MCF 10A (cell line): Measurements from ENCODE around the gene DIPK1A. TPM values are rescaled to one million over a fixed set of nuclear protein-coding genes. Genes with fewer than 3 reads are reported as not detected.

Source experiments
- BruUV-seq: library from RNA; stranded (reverse); fragments of 400-500 nt; replicated peaks from 2 replicates; lab custom pipeline; 2021; lab: Mats Ljungman, UMichigan
- CTCF ChIA-PET: fragments of 300-600 bp; sonication (Branson Sonifier 250); formaldehyde crosslinking; extraction: SDS; loops from one replicate; lab custom pipeline; 2021; ENCODE audit warnings: antibody characterized with exemption, inconsistent platforms; lab: Yijun Ruan, JAX
- POLR2A ChIA-PET: fragments of 300-600, 350-650 bp; sonication (Branson Sonifier 250); formaldehyde crosslinking; extraction: SDS; loops from one replicate; lab custom pipeline; 2020; ENCODE audit warnings: antibody characterized with exemption, inconsistent platforms; lab: Yijun Ruan, JAX
- DNase-seq: peaks from one replicate; pipeline ENCODE4 v3.0.0-alpha.2; 2018; ENCODE audit not compliant: unreplicated experiment
- H3K27ac Mint-ChIP-seq: one replicate; pipeline ENCODE4 v1.8.0; 2022; ENCODE audit warnings: mild to moderate bottlenecking, low read depth, mixed read lengths; ENCODE audit not compliant: unreplicated experiment
- H3K27me3 Mint-ChIP-seq: one replicate; pipeline ENCODE4 v1.8.0; 2022; ENCODE audit warnings: mixed read lengths; ENCODE audit not compliant: insufficient read depth, unreplicated experiment
- H3K36me3 Mint-ChIP-seq: one replicate; pipeline ENCODE4 v1.8.0; 2022; ENCODE audit warnings: mild to moderate bottlenecking, moderate library complexity, mixed read lengths; ENCODE audit not compliant: insufficient read depth, unreplicated experiment
- H3K4me1 Mint-ChIP-seq: one replicate; pipeline ENCODE4 v1.8.0; 2022; ENCODE audit warnings: mixed read lengths; ENCODE audit not compliant: insufficient read depth, unreplicated experiment
- H3K4me3 Mint-ChIP-seq: one replicate; pipeline ENCODE4 v1.8.0; 2022; ENCODE audit warnings: mild to moderate bottlenecking, moderate library complexity, mixed read lengths; ENCODE audit not compliant: unreplicated experiment
- H3K9me3 Mint-ChIP-seq: one replicate; pipeline ENCODE4 v1.8.0; 2022; ENCODE audit warnings: mixed read lengths; ENCODE audit not compliant: unreplicated experiment
- CTCF ChIP-seq: fragments of 200-600 bp; IDR thresholded peaks from one replicate; pipeline ENCODE4 v1.8.0; 2022; ENCODE audit warnings: antibody characterized with exemption, mild to moderate bottlenecking; ENCODE audit not compliant: unreplicated experiment
- intact Hi-C: fragments of 100-400 bp; cut with micrococcal nuclease; formaldehyde crosslinking; loops from 2 replicates; pipeline ENCODE4 v1.14.1; 2022
- total RNA-seq: library from RNA; stranded (reverse); gene quantifications from 2 replicates; pipeline ENCODE4 v1.2.3, GENCODE V29; 2022

The DIPK1A gene
- total RNA-seq, 1 experiment from 2014 or later: 3.8 TPM

- ChIA-PET POLR2A (interaction anchor here (0.7 to 3.4 kb wide), 3 partner anchors 12 to 23 kb away, joined by 3 to 13 read pairs (median 3); partner anchors contain the start of gene EVI5), CTCF (interaction anchor here (0.5 to 1.1 kb wide), 4 partner anchors 19 to 488 kb away, joined by 3 to 5 read pairs (median 3); no protein-coding TSS in a partner anchor)
- Mint-ChIP-seq H3K27ac (no peak overlapping the region), H3K9me3 (no peaks in the 10 kb centered on the region), H3K27me3 (no peaks in the 10 kb centered on the region), H3K4me1 (no peaks in the 10 kb centered on the region), H3K4me3 (no peak overlapping the region), H3K36me3 (no peaks in the 10 kb centered on the region)
- DNase-seq: no peak
- no peak for TF ChIP-seq CTCF
- intact Hi-C loops: no loop called here
- no TSS peak for BruUV-seq
Observed at GRCh38 chr1:92797961-92798360, 163.3 kb downstream of the DIPK1A start.

- ChIA-PET POLR2A (interaction anchor here (1.2 to 3.4 kb wide), 2 partner anchors 12 to 21 kb away, joined by 3 to 13 read pairs; partner anchors contain the start of gene EVI5), CTCF (interaction anchor here (0.9 to 1.0 kb wide), 3 partner anchors 48 to 487 kb away, joined by 3 to 5 read pairs (median 3); no protein-coding TSS in a partner anchor)
- no peak for TF ChIP-seq CTCF
- DNase-seq: no peak
- H3K4me1 Mint-ChIP-seq: no peaks in the 10 kb centered on the region
- no peaks in the 10 kb centered on the region for H3K27me3 Mint-ChIP-seq
- intact Hi-C loops: no loop called here
- no peaks in the 10 kb centered on the region for H3K36me3 Mint-ChIP-seq
- H3K9me3 Mint-ChIP-seq: no peaks in the 10 kb centered on the region
- H3K4me3 Mint-ChIP-seq: no peak overlapping the region
- no TSS peak for BruUV-seq
- no peak overlapping the region for H3K27ac Mint-ChIP-seq
Observed at GRCh38 chr1:92797297-92797696, 164.0 kb downstream of the DIPK1A start.

- POLR2A ChIA-PET: interaction anchor here (1.0 to 1.7 kb wide), 3 partner anchors 9 to 11 kb away, joined by 3 to 5 read pairs (median 4); partner anchors contain the start of gene EVI5
- Mint-ChIP-seq H3K4me3 (no peak overlapping the region), H3K4me1 (no peaks in the 10 kb centered on the region), H3K36me3 (no peaks in the 10 kb centered on the region), H3K27me3 (no peaks in the 10 kb centered on the region), H3K27ac (no peak overlapping the region), H3K9me3 (no peaks in the 10 kb centered on the region)
- no peak for TF ChIP-seq CTCF
- intact Hi-C loops: no loop called here
- no peak for DNase-seq
- CTCF ChIA-PET: interaction anchor here (0.7 kb wide), 1 partner anchor 13 kb away, joined by 4 read pairs; no protein-coding TSS in a partner anchor
- BruUV-seq: no TSS peak
Observed at GRCh38 chr1:92795166-92795565, 166.1 kb downstream of the DIPK1A start.

- Mint-ChIP-seq H3K9me3 (no peaks in the 10 kb centered on the region), H3K4me3 (no peak overlapping the region), H3K27ac (no peak overlapping the region), H3K27me3 (no peaks in the 10 kb centered on the region), H3K36me3 (no peaks in the 10 kb centered on the region), H3K4me1 (no peaks in the 10 kb centered on the region)
- intact Hi-C loops: no loop called here
- ChIA-PET CTCF (interaction anchor here (1.6 kb wide), 1 partner anchor 26 kb away, joined by 6 read pairs; no protein-coding TSS in a partner anchor), POLR2A (interaction anchor here (0.9 to 1.8 kb wide), 4 partner anchors 8 to 170 kb away, joined by 3 to 11 read pairs (median 5); partner anchors contain the start of genes EVI5 and RPL5)
- no TSS peak for BruUV-seq
- DNase-seq: peak; percentile 23
- no peak for TF ChIP-seq CTCF
Observed at GRCh38 chr1:92792340-92792782, 168.9 kb downstream of the DIPK1A start.

Other genes starting within 250 kb of the DIPK1A start
- 23.2 and 25.0 TPM in 2 replicates for gene EVI5, start 176.4 kb downstream of the DIPK1A start, total RNA-seq
- 1,285 and 1,607 TPM in 2 replicates for gene RPL5, start 129.4 kb downstream of the DIPK1A start, total RNA-seq
- 17.0 and 20.0 TPM in 2 replicates for gene MTF2, start 117.8 kb upstream of the DIPK1A start, total RNA-seq
- gene TMED5, start 219.0 kb upstream of the DIPK1A start, total RNA-seq: 80.5 and 86.2 TPM in 2 replicates
- gene CCDC18, start 219.3 kb upstream of the DIPK1A start, total RNA-seq: 14.6 and 22.2 TPM in 2 replicates